ENCODE results near the gene INTS1.

DNA sequence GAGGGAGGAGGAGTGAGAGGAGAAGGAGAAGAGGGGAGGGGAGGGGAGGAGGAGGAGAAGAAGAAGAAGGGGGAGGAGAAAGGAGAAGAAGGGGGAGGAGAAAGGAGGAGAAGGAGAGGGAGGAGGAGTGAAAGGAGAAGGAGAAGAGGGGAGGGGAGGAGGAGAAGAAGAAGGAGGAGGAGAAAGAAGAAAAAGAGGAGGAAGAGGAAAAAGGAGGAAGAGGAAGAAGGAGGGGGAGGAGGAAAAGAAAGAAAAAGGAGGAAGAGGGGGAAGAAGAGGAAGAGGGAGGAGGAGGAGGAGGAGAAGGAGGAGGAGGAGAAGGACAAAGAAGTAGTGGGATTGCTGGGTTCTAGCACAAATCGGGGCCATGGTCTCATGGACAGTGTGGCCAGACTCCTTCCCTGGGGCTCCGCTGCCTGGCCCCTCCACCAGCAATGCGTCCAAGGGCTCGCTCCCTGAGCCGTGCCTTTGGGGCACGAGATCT is 22.1 kb upstream of the INTS1 start:
- TF ChIP-seq, protein P1, sequence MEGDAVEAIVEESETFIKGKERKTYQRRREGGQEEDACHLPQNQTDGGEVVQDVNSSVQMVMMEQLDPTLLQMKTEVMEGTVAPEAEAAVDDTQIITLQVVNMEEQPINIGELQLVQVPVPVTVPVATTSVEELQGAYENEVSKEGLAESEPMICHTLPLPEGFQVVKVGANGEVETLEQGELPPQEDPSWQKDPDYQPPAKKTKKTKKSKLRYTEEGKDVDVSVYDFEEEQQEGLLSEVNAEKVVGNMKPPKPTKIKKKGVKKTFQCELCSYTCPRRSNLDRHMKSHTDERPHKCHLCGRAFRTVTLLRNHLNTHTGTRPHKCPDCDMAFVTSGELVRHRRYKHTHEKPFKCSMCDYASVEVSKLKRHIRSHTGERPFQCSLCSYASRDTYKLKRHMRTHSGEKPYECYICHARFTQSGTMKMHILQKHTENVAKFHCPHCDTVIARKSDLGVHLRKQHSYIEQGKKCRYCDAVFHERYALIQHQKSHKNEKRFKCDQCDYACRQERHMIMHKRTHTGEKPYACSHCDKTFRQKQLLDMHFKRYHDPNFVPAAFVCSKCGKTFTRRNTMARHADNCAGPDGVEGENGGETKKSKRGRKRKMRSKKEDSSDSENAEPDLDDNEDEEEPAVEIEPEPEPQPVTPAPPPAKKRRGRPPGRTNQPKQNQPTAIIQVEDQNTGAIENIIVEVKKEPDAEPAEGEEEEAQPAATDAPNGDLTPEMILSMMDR (IDR thresholded peaks at IDR 0.05), result no peak
- no peak for TF ChIP-seq POLR2A (IDR thresholded peaks at IDR 0.05; ENCODE audit: low read depth)
